Endothelial cell of umbilical vein (primary cell): ENCODE results near the gene RAI1. TPM values are rescaled to one million over a fixed set of nuclear protein-coding genes. Genes with fewer than 3 reads are reported as not detected.

ENCODE experiments used
- BruUV-seq: library from RNA; stranded (reverse); fragments of 400-500 nt; replicated peaks from 2 replicates; lab custom pipeline; 2021; lab: Mats Ljungman, UMichigan
- CTCF ChIA-PET: fragments of 300-600, 350-600 bp; sonication (Branson Sonifier 250); formaldehyde crosslinking; loops from one replicate; lab custom pipeline; 2021; ENCODE audit warnings: antibody characterized with exemption, inconsistent platforms; lab: Charles Lee
- POLR2A ChIA-PET: fragments of 300-600, 350-600 bp; sonication (Branson Sonifier 250); formaldehyde crosslinking; loops from one replicate; lab custom pipeline; 2021; ENCODE audit warnings: antibody characterized with exemption, inconsistent platforms; lab: Charles Lee
- DNase-seq: peaks from one replicate; pipeline ENCODE4 v3.0.0-alpha.2; 2011; ENCODE audit warnings: low read depth, low spot score
- FAIRE-seq: peaks from 2 replicates; lab custom pipeline; 2011; peaks lifted over from hg19 to GRCh38; lab: Jason Lieb, UNC
- H2AFZ ChIP-seq: 2 replicates; pipeline ENCODE4 v1.6.0; 2012; ENCODE audit warnings: low read depth, low read length, control low read depth, inconsistent platforms
- H3K27ac ChIP-seq: 2 replicates; pipeline ENCODE4 v1.5.1; 2011; ENCODE audit warnings: low read depth, mild to moderate bottlenecking, control low read depth, low read length, moderate library complexity; ENCODE audit not compliant: insufficient read depth
- H3K27me3 ChIP-seq, 2 experiments: 2 replicates each; pipeline versions ENCODE4 v1.6.0 to v1.6.1; 2011; ENCODE audit warnings: low read length in 2 of 2, mixed read lengths in 1 of 2; ENCODE audit not compliant: control insufficient read depth in 2 of 2, insufficient read depth in 2 of 2
- H3K36me3 ChIP-seq, 2 experiments: 2 replicates in 1 of 2; 3 replicates in 1 of 2; pipeline ENCODE4 v1.5.1; 2011; ENCODE audit warnings: low read length in 2 of 2, mild to moderate bottlenecking in 1 of 2, moderate library complexity in 1 of 2; ENCODE audit not compliant: control insufficient read depth in 2 of 2, insufficient read depth in 2 of 2; ENCODE audit errors: extremely low read depth in 1 of 2
- H3K4me1 ChIP-seq: 3 replicates; pipeline ENCODE4 v1.5.1; 2011; ENCODE audit warnings: mild to moderate bottlenecking, low read length; ENCODE audit not compliant: control insufficient read depth, insufficient read depth; ENCODE audit errors: extremely low read depth
- H3K4me2 ChIP-seq: 2 replicates; pipeline ENCODE4 v1.6.1; 2011; ENCODE audit warnings: low read length, control low read depth, mixed read lengths; ENCODE audit not compliant: insufficient read depth
- H3K4me3 ChIP-seq, 3 experiments: fragments of 200-600 bp in 1 of 3; sonication (generic), shearing (Covaris generic) in 1 of 3; replicated peaks in 1 of 3; 2 replicates each; pipeline ENCODE4 v1.5.1; 2011 to 2016; ENCODE audit warnings: control low read depth in 3 of 3, low read length in 3 of 3, mild to moderate bottlenecking in 2 of 3, inconsistent platforms in 1 of 3, low read depth in 1 of 3, moderate library complexity in 1 of 3; ENCODE audit not compliant: insufficient read depth in 1 of 3
- H3K79me2 ChIP-seq: 2 replicates; pipeline ENCODE4 v1.6.0; 2012; ENCODE audit warnings: low read length, inconsistent platforms; ENCODE audit not compliant: control insufficient read depth, insufficient read depth
- H3K9ac ChIP-seq: replicated peaks from 2 replicates; pipeline ENCODE3; 2011; ENCODE audit warnings: low read length, control low read depth; ENCODE audit not compliant: insufficient read depth; ENCODE audit errors: extremely low read depth
- H3K9me1 ChIP-seq: replicated peaks from 3 replicates; pipeline ENCODE4 v1.6.0; 2011; ENCODE audit warnings: mild to moderate bottlenecking, low read length; ENCODE audit not compliant: control insufficient read depth, insufficient read depth; ENCODE audit errors: extremely low read depth
- H3K9me3 ChIP-seq: replicated peaks from 2 replicates; pipeline ENCODE4 v1.5.1; 2012; ENCODE audit warnings: low read length, inconsistent platforms; ENCODE audit not compliant: control insufficient read depth, insufficient read depth
- H4K20me1 ChIP-seq: replicated peaks from 2 replicates; pipeline ENCODE3; 2011; ENCODE audit warnings: mild to moderate bottlenecking, low read length; ENCODE audit not compliant: control insufficient read depth, insufficient read depth; ENCODE audit errors: extremely low read depth
- CTCF ChIP-seq, 2 donors: IDR thresholded peaks; 1 replicate in 1 of 2; 2 replicates in 1 of 2; pipeline ENCODE4 v1.5.1; 2011; ENCODE audit warnings: low read length in 2 of 2, mild to moderate bottlenecking in 2 of 2, moderate library complexity in 2 of 2, control low read depth in 1 of 2, inconsistent platforms in 1 of 2, low read depth in 1 of 2; ENCODE audit not compliant: insufficient read depth in 1 of 2; ENCODE audit errors: extremely low read depth in 1 of 2
- EZH2 ChIP-seq: IDR thresholded peaks from 2 replicates; pipeline ENCODE4 v1.6.1; 2012; ENCODE audit warnings: borderline replicate concordance, low read depth, mild to moderate bottlenecking, moderate library complexity, low read length, inconsistent platforms; ENCODE audit not compliant: severe bottlenecking
- FOS ChIP-seq: IDR thresholded peaks from 2 replicates; pipeline ENCODE4 v1.6.1; 2011; ENCODE audit warnings: mild to moderate bottlenecking, low read length, moderate library complexity, borderline replicate concordance; ENCODE audit not compliant: insufficient read depth
- GATA2 ChIP-seq: IDR thresholded peaks from 2 replicates; pipeline ENCODE4 v1.7.0; 2011; ENCODE audit warnings: low read depth, mild to moderate bottlenecking, moderate library complexity, mixed read lengths, low read length; ENCODE audit not compliant: insufficient read length, insufficient read depth
- JUN ChIP-seq: IDR thresholded peaks from 2 replicates; pipeline ENCODE4 v1.6.1; 2011; ENCODE audit warnings: borderline replicate concordance, low read depth; ENCODE audit not compliant: insufficient read length, insufficient read depth
- MYC ChIP-seq: IDR thresholded peaks from one replicate; pipeline ENCODE4 v1.6.1; 2011; ENCODE audit warnings: mild to moderate bottlenecking, low read depth, low read length
- POLR2A ChIP-seq: IDR thresholded peaks from 2 replicates; pipeline ENCODE4 v1.6.1; 2012; ENCODE audit warnings: low read depth, mild to moderate bottlenecking, control low read depth, low read length
- POLR2AphosphoS5 ChIP-seq: IDR thresholded peaks from 2 replicates; pipeline ENCODE4 v1.6.1; 2012; ENCODE audit warnings: low read depth, mild to moderate bottlenecking, control low read depth, low read length, moderate library complexity; ENCODE audit not compliant: insufficient read depth
- dilution Hi-C: fragments of 300-500 bp; cut with MboI; formaldehyde crosslinking; loops from one replicate; pipeline ENCODE4 v1.15.0; 2019; ENCODE audit warnings: low sequenced_read_pairs; ENCODE audit not compliant: extremely low pct_ligation_motif_present
- intact Hi-C: fragments of 100-400 bp; cut with micrococcal nuclease; formaldehyde crosslinking; loops from one replicate; pipeline ENCODE4 v1.10.0; 2022
- polyA plus RNA-seq, 4 experiments: library from polyadenylated mRNA; depleted of rRNA in 3 of 4; stranded (reverse) in 3 of 4; unstranded in 1 of 4; fragments of >200 nt; gene quantifications; 2 replicates each; pipeline versions ENCODE4 v1.2.1 to v1.2.3, GENCODE V29; 2011 to 2012; ENCODE audit warnings: missing spikeins in 1 of 4
- total RNA-seq: library from RNA; stranded (reverse); gene quantifications from 2 replicates; pipeline ENCODE4 v1.2.3, GENCODE V29; 2021
- TF ChIP-seq, protein P1 (sequence below): IDR thresholded peaks from 2 replicates; pipeline ENCODE4 v1.6.1; 2011; ENCODE audit not compliant: insufficient read depth, insufficient read length

Gene RAI1
- total and polyA plus RNA-seq, 2 donors (not counting 3 experiments of a cell fraction or from before 2014, with no cell fraction given), result 7.8 to 43.3 TPM

DNA sequence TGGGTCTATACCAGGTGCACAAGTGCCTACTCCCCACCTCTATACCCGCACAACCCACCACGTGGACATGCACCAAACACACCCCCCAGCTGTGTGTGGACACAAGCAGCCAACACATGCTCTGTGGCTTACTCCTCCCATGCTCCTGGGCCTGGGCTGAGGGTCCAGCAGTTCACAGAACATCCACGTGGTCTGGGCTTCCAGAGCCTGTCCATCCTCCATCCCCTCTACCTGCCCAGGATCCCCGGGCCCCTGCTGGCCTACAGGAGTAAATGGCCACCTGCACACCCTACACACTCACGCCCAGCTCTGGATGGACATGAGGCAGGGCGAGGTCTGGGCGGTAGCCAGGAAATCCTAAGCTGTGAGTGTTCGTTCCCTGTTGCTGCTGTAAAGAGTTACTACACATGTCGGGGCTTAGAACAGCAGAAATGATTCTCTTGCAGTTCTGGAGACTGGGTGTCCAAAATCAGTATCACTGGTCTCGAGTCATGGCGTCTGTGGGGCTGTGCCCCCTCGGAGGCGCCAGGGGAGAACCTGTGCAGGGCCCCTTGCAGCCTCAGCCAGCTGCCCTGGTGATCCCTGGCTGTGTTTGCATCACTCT, 15.0 kb upstream of the RAI1 start:
- DNase-seq, result no peak
- Histone ChIP-seq H3K9me3 (no peaks in the 10 kb centered on the region), H3K4me3 (no peak overlapping the region), H4K20me1 (no peaks in the 10 kb centered on the region), H3K9ac (no peak overlapping the region), H3K36me3 (no peaks in the 10 kb centered on the region), H3K27ac (no peak overlapping the region), H3K4me1 (no peaks in the 10 kb centered on the region), H3K4me2 (no peak overlapping the region), H3K79me2 (no peaks in the 10 kb centered on the region), H2AFZ (no peak overlapping the region), H3K9me1 (no peaks in the 10 kb centered on the region), H3K27me3 (no peaks in the 10 kb centered on the region)
- intact Hi-C loops (no loop called here), dilution Hi-C loops (no loop called here)
- ChIA-PET POLR2A (no interaction called here), CTCF (interaction anchor here (0.9 to 1.4 kb wide), 3 partner anchors 9 to 25 kb away, joined by 3 to 4 read pairs (median 3); no protein-coding TSS in a partner anchor)
- no TSS peak for BruUV-seq
- FAIRE-seq, result no peak
- TF ChIP-seq POLR2AphosphoS5, result no peak
- TF ChIP-seq MYC, result no peak
- TF ChIP-seq POLR2A, result no peak
- no peak for TF ChIP-seq GATA2
- no peak for TF ChIP-seq EZH2
- TF ChIP-seq JUN, result no peak
- TF ChIP-seq, protein P1, sequence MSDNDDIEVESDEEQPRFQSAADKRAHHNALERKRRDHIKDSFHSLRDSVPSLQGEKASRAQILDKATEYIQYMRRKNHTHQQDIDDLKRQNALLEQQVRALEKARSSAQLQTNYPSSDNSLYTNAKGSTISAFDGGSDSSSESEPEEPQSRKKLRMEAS, result no peak
- no peak for TF ChIP-seq FOS
- no peak for TF ChIP-seq CTCF (IDR thresholded peaks at IDR 0.05; ENCODE audit: extremely low read depth in 1 of 2, insufficient read depth in 1 of 2, low read depth in 1 of 2, low read length in 2 of 2)
